DND-41 (cell line): ENCODE data around the gene CCDC89.

ENCODE experiments used
- ATAC-seq: fragments of 200-7000 bp; cut with Tn5 transposase; 3 replicates; pipeline ENCODE4 v1.9.1; 2021; ENCODE audit warnings: low read depth; ENCODE audit not compliant: insufficient read depth
- DNase-seq: peaks from one replicate; pipeline ENCODE4 v3.0.0-alpha.2; 2020
- H2AFZ ChIP-seq: 2 replicates; pipeline ENCODE4 v1.6.0; 2012; ENCODE audit warnings: low read depth, low read length
- H3K27ac ChIP-seq: 2 replicates; pipeline ENCODE4 v1.5.1; 2012; ENCODE audit warnings: low read length, inconsistent platforms
- H3K27me3 ChIP-seq: fragments of 200-600 bp; sonication (generic); 2 replicates; pipeline ENCODE4 v1.6.0; 2012; ENCODE audit warnings: low read length, mild to moderate bottlenecking, inconsistent platforms; ENCODE audit not compliant: insufficient read depth, poor library complexity
- H3K36me3 ChIP-seq: 2 replicates; pipeline ENCODE4 v1.5.1; 2012; ENCODE audit warnings: low read length, inconsistent platforms; ENCODE audit not compliant: insufficient read depth
- H3K4me1 ChIP-seq: 2 replicates; pipeline ENCODE4 v1.5.1; 2012; ENCODE audit warnings: mild to moderate bottlenecking, low read length; ENCODE audit not compliant: insufficient read depth
- H3K4me2 ChIP-seq: 2 replicates; pipeline ENCODE4 v1.6.0; 2012; ENCODE audit warnings: mild to moderate bottlenecking, moderate library complexity, low read length, inconsistent platforms; ENCODE audit not compliant: insufficient read depth
- H3K4me3 ChIP-seq, 2 experiments: fragments of 200-600 bp in 1 of 2; shearing (Covaris generic) in 1 of 2; 2 replicates each; pipeline ENCODE4 v1.5.1; 2012 to 2016; ENCODE audit warnings: inconsistent platforms in 2 of 2, low read length in 2 of 2, mild to moderate bottlenecking in 2 of 2, low read depth in 1 of 2, moderate library complexity in 1 of 2
- H3K79me2 ChIP-seq: 2 replicates; pipeline ENCODE4 v1.6.0; 2012; ENCODE audit warnings: low read length, inconsistent platforms; ENCODE audit not compliant: insufficient read depth
- H3K9ac ChIP-seq: 2 replicates; pipeline ENCODE4 v1.6.0; 2012; ENCODE audit warnings: low read depth, mild to moderate bottlenecking, inconsistent platforms, low read length, moderate library complexity
- H3K9me3 ChIP-seq: 2 replicates; pipeline ENCODE4 v1.5.1; 2012; ENCODE audit warnings: low read length, moderate library complexity, mild to moderate bottlenecking, inconsistent platforms; ENCODE audit not compliant: insufficient read depth, severe bottlenecking
- H4K20me1 ChIP-seq: 2 replicates; pipeline ENCODE4 v1.6.0; 2012; ENCODE audit warnings: low read length; ENCODE audit not compliant: insufficient read depth
- CTCF ChIP-seq: IDR thresholded peaks from 2 replicates; pipeline ENCODE4 v1.5.1; 2012; ENCODE audit warnings: borderline replicate concordance, low read length, moderate library complexity, mild to moderate bottlenecking; ENCODE audit not compliant: poor library complexity, severe bottlenecking; ENCODE audit errors: extremely low read depth
- EZH2 ChIP-seq: IDR thresholded peaks from 3 replicates; pipeline ENCODE4 v1.6.1; 2012; ENCODE audit warnings: borderline replicate concordance, low read depth, mild to moderate bottlenecking, moderate library complexity, low read length, inconsistent platforms; ENCODE audit not compliant: severe bottlenecking

CCDC89 gene

GRCh38 chr11:85721191-85721590, 35.2 kb upstream of the CCDC89 start:
- peaks cover 5% of the 10 kb centered on the region; the same call in 1 of the 2 replicates for H4K20me1 ChIP-seq
- H3K27me3 ChIP-seq = peaks cover 43% of the 10 kb centered on the region
- no peaks in the 10 kb centered on the region for H3K9me3 ChIP-seq
- no peaks in the 10 kb centered on the region for H3K4me1 ChIP-seq
- no peaks in the 10 kb centered on the region for H3K36me3 ChIP-seq
- H3K27ac ChIP-seq = no peak overlapping the region
- no peak overlapping the region for H3K4me2 ChIP-seq
- no peak overlapping the region for H3K4me3 ChIP-seq
- TF ChIP-seq CTCF (no peak), EZH2 (no peak)
- no peak overlapping the region for H3K9ac ChIP-seq
- ATAC-seq (no peak), DNase-seq (no peak)
- H2AFZ ChIP-seq = no peak overlapping the region
- H3K79me2 ChIP-seq = no peaks in the 10 kb centered on the region

- no peak overlapping the region for H3K27ac ChIP-seq
- DNase-seq (no peak), ATAC-seq (no peak)
- no peaks in the 10 kb centered on the region for H3K4me1 ChIP-seq
- TF ChIP-seq CTCF (no peak), EZH2 (no peak)
- no peaks in the 10 kb centered on the region for H3K79me2 ChIP-seq
- no peak overlapping the region for H2AFZ ChIP-seq
- no peaks in the 10 kb centered on the region for H3K36me3 ChIP-seq
- H3K4me2 ChIP-seq = no peak overlapping the region
- H3K27me3 ChIP-seq = peaks cover 34% of the 10 kb centered on the region
- H3K4me3 ChIP-seq = no peak overlapping the region
- H3K9me3 ChIP-seq = no peaks in the 10 kb centered on the region
- H4K20me1 ChIP-seq = peaks cover 5% of the 10 kb centered on the region; the same call in 1 of the 2 replicates
- no peak overlapping the region for H3K9ac ChIP-seq
These were observed 33.2 kb upstream of the CCDC89 start for GRCh38 chr11:85718991-85719807.

GRCh38 chr11:85718126-85718943, 32.3 kb upstream of the CCDC89 start:
- peaks cover 37% of the 10 kb centered on the region for H3K27me3 ChIP-seq
- no peak overlapping the region for H3K4me3 ChIP-seq
- DNase-seq = no peak
- H3K4me1 ChIP-seq = no peaks in the 10 kb centered on the region
- no peaks in the 10 kb centered on the region for H3K36me3 ChIP-seq
- H2AFZ ChIP-seq = no peak overlapping the region
- ATAC-seq = no peak
- no peaks in the 10 kb centered on the region for H3K79me2 ChIP-seq
- H4K20me1 ChIP-seq = peaks cover 5% of the 10 kb centered on the region; the same call in 1 of the 2 replicates
- no peaks in the 10 kb centered on the region for H3K9me3 ChIP-seq
- H3K9ac ChIP-seq = no peak overlapping the region
- no peak overlapping the region for H3K4me2 ChIP-seq
- H3K27ac ChIP-seq = no peak overlapping the region
- TF ChIP-seq CTCF (no peak), EZH2 (no peak)
